Mononuclear cell (primary cell): ENCODE data around the gene ACADM. TPM values are rescaled to one million over a fixed set of nuclear protein-coding genes. Genes with fewer than 3 reads are reported as not detected.
"Not testable (repeated sequence)": the region's sequence is repeated elsewhere in the genome, so short reads cannot be mapped to it uniquely, and the experiment has no call there.

ENCODE experiments used
- H3K27me3 ChIP-seq: 2 replicates; pipeline ENCODE4 v1.6.0; 2011; ENCODE audit warnings: low read length, control low read depth; ENCODE audit not compliant: insufficient read depth
- H3K4me1 ChIP-seq: 2 replicates; pipeline ENCODE4 v1.5.1; 2011; ENCODE audit warnings: mild to moderate bottlenecking, low read length, control low read depth; ENCODE audit not compliant: insufficient read depth
- H3K4me3 ChIP-seq: 2 replicates; pipeline ENCODE4 v1.5.1; 2011; ENCODE audit warnings: mild to moderate bottlenecking, low read length, moderate library complexity
- H3K9me3 ChIP-seq: 2 replicates; pipeline ENCODE4 v1.5.1; 2011; ENCODE audit warnings: low read depth, mild to moderate bottlenecking, control low read depth, low read length
- total RNA-seq: library from RNA; depleted of rRNA; stranded (reverse); fragments of >200 nt; gene quantifications from one replicate; pipeline ENCODE4 v1.2.3, GENCODE V29; 2012

The ACADM gene
- total RNA-seq, 1 donor = 11.0 TPM

- H3K27me3 ChIP-seq = no peaks in the 10 kb centered on the region
- H3K9me3 ChIP-seq = no peaks in the 10 kb centered on the region
- H3K4me3 ChIP-seq = no peak overlapping the region
These were observed 71.2 kb downstream of the ACADM start for GRCh38 chr1:75795703-75796193.

GRCh38 chr1:75796376-75797272, 72.1 kb downstream of the ACADM start, which contains the start of gene MSH4:
MSH4 (plus strand) TSS chr1:75796882; CDS start chr1:75796986, 104 bp downstream.
- no peaks in the 10 kb centered on the region for H3K27me3 ChIP-seq
- no peaks in the 10 kb centered on the region for H3K4me1 ChIP-seq
- H3K9me3 ChIP-seq = no peaks in the 10 kb centered on the region
- H3K4me3 ChIP-seq = no peak within 1 kb of the TSS

More at GRCh38 chr1:75795703-75796193, 71.2 kb downstream of the ACADM start:
- peaks cover 4% of the 10 kb centered on the region for H3K4me1 ChIP-seq

DNA sequence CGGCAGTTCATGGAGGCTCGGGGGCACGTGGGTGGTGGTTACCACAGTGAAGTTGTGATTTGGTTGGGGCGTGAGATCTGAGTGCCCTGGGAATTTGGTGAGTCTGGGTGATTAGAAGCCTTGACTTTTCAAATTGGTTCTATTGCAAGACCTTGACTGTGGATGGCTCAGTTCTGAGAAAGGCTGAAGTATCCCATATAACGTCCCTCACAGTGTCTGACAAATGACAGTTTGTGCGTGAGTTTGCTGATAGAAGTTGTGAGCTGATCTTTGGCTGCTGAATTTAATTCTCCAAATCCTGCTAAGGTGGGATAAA, 72.7 kb downstream of the ACADM start:
- H3K4me3 ChIP-seq = no peak overlapping the region
- no peaks in the 10 kb centered on the region for H3K9me3 ChIP-seq
- no peaks in the 10 kb centered on the region for H3K27me3 ChIP-seq
- H3K4me1 ChIP-seq = no peaks in the 10 kb centered on the region

- Histone ChIP-seq H3K4me3 (no peak overlapping the region), H3K27me3 (no peaks in the 10 kb centered on the region), H3K9me3 (no peaks in the 10 kb centered on the region), H3K4me1 (no peaks in the 10 kb centered on the region)
These were observed 73.2 kb downstream of the ACADM start for GRCh38 chr1:75797606-75798216.

DNA sequence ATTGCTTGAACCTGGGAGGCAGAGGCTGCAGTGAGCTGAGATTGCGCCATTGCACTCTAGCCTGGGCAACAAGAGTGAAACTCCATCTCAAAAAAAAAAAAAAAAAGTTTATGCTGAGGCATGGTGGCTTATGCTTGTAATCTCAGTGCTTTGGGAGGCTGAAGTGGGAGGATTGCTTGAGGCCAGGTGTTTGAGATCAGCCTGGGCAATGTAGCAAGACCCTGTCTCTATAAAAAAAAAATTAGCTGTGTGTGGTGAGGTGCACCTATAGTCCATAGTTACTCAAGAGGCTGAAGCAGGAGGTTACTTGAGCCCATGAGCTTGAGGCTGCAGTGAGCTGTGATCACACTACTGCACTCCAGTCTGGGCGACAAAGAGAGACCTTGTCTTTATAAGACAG, 77.0 kb downstream of the ACADM start:
- H3K27me3 ChIP-seq, H3K4me1 ChIP-seq, H3K4me3 ChIP-seq, H3K9me3 ChIP-seq: not testable (repeated sequence)

DNA sequence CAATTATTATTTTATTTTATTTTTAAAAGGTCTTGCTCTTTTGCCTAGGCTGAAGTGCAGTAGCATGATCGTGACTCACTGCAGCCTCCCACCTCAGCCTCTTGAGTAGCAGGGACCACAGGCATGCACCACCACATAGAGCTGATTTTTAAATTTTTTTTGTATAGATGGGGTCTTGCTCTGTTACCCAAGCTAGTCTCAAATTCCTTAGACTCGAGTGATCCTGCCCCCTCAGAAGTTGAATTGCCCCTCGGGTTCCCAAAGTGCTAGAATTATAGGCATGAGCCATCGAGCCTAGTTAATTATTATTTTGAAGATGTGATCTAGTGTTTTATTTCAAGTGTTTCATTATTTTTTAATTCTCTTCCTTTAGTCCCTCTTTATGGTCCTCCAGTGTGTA, 84.4 kb downstream of the ACADM start:
- no peaks in the 10 kb centered on the region for H3K4me1 ChIP-seq
- no peaks in the 10 kb centered on the region for H3K9me3 ChIP-seq
- no peaks in the 10 kb centered on the region for H3K27me3 ChIP-seq
- no peak overlapping the region for H3K4me3 ChIP-seq

DNA sequence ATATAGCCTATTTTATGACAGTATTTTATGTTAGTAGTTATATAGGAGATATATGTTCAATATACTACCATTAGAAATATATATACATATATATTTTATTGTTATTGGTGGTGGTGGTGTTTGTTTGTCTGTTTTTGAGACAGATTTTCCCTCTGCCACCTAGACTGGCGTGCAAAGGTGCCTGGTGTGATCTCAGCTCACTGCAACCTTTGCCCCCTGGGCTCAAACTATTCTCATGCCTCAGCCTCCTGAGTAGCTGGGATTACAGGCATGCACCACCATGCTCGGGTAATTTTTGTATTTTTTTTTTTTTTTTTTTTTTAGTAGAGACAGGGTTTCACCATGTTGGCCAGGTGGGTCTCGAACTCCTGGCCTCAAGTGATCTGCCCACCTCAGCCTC, 85.6 kb downstream of the ACADM start:
- H3K4me1 ChIP-seq = not testable (repeated sequence)

DNA sequence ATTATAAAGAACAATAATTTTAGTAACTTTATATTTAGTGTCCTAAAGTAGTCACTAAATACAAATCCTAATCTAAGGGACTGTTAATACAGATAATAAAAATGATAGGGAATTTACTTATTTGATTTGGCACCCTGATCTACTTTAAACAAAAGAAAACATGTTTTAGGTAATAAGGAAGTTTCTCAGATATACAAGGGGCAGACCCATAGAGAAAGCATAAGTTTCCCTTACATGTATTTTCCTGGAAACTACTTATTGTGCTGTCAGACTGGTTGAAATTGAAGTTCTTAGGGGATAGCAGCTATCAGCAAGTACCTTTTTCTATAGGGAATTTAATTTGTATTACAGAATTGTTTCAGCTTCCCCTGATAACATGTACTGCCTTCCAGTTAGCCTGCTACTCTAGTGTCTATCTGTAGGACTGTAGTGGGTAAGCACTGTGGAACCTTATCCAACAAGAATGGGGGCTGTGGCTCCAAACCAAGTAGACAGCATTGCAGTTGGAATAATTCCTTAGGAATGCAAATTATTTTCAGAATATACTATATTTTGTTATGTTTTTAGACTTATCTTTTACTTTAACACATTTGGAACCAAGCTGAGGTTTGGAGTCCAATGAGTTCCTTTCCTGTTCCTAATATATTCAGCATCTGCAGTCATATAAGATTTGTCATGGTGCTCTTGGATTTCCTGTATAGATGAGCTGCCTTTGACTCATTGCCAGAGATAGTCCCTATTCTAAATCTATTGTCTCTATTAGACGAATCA, 86.9 kb downstream of the ACADM start:
- no peaks in the 10 kb centered on the region for H3K4me1 ChIP-seq
- H3K4me3 ChIP-seq = no peak overlapping the region
- H3K27me3 ChIP-seq = no peaks in the 10 kb centered on the region

More for the DNA sequence above, 85.6 kb downstream of the ACADM start:
- H3K4me3 ChIP-seq, H3K9me3 ChIP-seq, H3K27me3 ChIP-seq: not testable (repeated sequence)

DNA sequence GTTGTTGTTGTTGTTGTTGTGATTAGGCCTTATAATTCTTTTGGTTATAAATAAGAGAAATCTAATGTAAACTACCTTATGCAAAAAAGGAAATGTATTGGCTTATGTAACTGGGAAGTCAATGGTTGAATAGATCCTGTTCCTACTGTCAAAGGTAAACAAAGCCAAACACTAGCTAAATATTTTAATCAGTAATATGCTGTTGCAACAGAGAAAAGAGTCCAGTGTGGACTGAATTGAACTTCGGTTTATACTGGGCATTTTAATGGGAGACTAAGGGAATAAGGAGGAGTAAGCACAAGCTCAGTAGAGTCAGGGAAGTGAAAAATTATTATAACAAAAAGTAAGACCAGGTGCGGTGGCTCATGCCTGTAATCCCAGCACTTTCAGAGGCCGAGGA, 87.6 kb downstream of the ACADM start:
- Histone ChIP-seq H3K4me3 (no peak overlapping the region), H3K9me3 (no peaks in the 10 kb centered on the region), H3K4me1 (no peaks in the 10 kb centered on the region), H3K27me3 (no peaks in the 10 kb centered on the region)

More for the DNA sequence above, 86.9 kb downstream of the ACADM start:
- H3K9me3 ChIP-seq = no peaks in the 10 kb centered on the region

Other genes starting within 250 kb of the ACADM start
- gene SLC44A5, start 113.6 kb upstream of the ACADM start, total RNA-seq = 0.52 TPM
- gene RABGGTB, start 61.5 kb downstream of the ACADM start, total RNA-seq = 218 TPM
- 0.31 TPM for gene MSH4, start 72.2 kb downstream of the ACADM start, total RNA-seq
- not detected for gene ASB17, start 207.7 kb downstream of the ACADM start, total RNA-seq